Parathyroid adenoma (tissue), 2 donors: ENCODE results near the gene ALDH1A2.

Experiments
- H2AFZ ChIP-seq: fragments of 300-600 bp; sonication (generic); one replicate; pipeline ENCODE4 v1.7.0; 2017; ENCODE audit warnings: antibody characterized with exemption, mild to moderate bottlenecking
- H3K27ac ChIP-seq: fragments of 300-600 bp; sonication (generic); one replicate; pipeline ENCODE4 v1.7.0; 2017
- H3K27me3 ChIP-seq: fragments of 300-600 bp; sonication (generic); one replicate; pipeline ENCODE4 v1.7.0; 2017; ENCODE audit warnings: low read length; ENCODE audit not compliant: control insufficient read depth, insufficient read depth
- H3K36me3 ChIP-seq: fragments of 300-600 bp; sonication (generic); one replicate; pipeline ENCODE4 v1.7.0; 2017; ENCODE audit warnings: low read length; ENCODE audit not compliant: control insufficient read depth, insufficient read depth
- H3K4me1 ChIP-seq: fragments of 300-600 bp; sonication (generic); one replicate; pipeline ENCODE4 v1.7.0; 2017; ENCODE audit warnings: control low read depth
- H3K4me2 ChIP-seq: fragments of 300-600 bp; sonication (generic); one replicate; pipeline ENCODE4 v1.7.0; 2017; ENCODE audit warnings: low read length
- H3K4me3 ChIP-seq: fragments of 300-600 bp; sonication (generic); one replicate; pipeline ENCODE4 v1.7.0; 2017; ENCODE audit warnings: low read depth, low read length
- H3K79me2 ChIP-seq: fragments of 300-600 bp; sonication (generic); one replicate; pipeline ENCODE4 v1.7.0; 2017; ENCODE audit warnings: control low read depth
- H3K9ac ChIP-seq: fragments of 300-600 bp; sonication (generic); one replicate; pipeline ENCODE4 v1.7.0; 2017; ENCODE audit warnings: mild to moderate bottlenecking
- H3K9me3 ChIP-seq: fragments of 300-600 bp; sonication (generic); one replicate; pipeline ENCODE4 v1.7.0; 2017; ENCODE audit warnings: low read length; ENCODE audit not compliant: control insufficient read depth
- TF ChIP-seq, protein P1 (sequence below): fragments of 300-600 bp; sonication (generic); IDR thresholded peaks from one replicate; pipeline ENCODE4 v1.7.0; 2017; ENCODE audit warnings: antibody characterized with exemption, mild to moderate bottlenecking
- donor health status: primary hyperparathyroidism.

The ALDH1A2 gene

DNA sequence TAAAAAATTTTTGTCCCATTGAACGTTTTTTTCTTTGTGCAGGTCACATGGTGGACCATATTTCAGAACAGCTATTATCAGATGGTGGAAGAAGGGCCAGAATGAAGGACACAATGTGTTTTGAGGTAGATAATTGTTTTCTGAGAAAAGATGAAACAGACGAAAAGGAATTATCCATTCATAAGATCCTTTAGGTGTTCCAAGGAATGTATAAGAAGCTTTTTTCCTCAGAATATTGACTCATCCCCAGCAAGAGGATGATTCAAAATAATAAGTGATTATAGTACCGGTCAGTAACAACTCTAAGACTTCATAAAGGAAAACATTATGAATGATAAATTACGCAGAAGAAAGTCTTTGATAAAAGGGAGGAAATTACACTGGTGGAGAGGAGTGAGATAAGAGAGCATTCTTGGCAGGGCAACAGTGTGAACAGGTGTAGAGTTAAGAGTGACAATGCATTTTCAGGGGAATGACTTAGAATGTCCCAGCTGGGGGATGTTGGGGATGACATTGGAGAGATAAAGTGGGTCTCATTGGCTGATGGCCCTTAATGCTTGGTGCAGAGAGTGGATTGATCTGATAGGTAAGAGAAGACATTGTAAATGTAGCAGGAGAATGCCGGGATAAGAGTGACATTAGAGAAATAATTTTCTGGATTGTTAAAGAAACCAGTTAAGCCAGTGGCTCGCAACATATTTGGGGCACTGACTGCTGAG, 45.6 kb upstream of the ALDH1A2 start:
- TF ChIP-seq, protein P1, sequence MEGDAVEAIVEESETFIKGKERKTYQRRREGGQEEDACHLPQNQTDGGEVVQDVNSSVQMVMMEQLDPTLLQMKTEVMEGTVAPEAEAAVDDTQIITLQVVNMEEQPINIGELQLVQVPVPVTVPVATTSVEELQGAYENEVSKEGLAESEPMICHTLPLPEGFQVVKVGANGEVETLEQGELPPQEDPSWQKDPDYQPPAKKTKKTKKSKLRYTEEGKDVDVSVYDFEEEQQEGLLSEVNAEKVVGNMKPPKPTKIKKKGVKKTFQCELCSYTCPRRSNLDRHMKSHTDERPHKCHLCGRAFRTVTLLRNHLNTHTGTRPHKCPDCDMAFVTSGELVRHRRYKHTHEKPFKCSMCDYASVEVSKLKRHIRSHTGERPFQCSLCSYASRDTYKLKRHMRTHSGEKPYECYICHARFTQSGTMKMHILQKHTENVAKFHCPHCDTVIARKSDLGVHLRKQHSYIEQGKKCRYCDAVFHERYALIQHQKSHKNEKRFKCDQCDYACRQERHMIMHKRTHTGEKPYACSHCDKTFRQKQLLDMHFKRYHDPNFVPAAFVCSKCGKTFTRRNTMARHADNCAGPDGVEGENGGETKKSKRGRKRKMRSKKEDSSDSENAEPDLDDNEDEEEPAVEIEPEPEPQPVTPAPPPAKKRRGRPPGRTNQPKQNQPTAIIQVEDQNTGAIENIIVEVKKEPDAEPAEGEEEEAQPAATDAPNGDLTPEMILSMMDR, result no peak
- Histone ChIP-seq H3K27ac (no peak overlapping the region), H2AFZ (no peak overlapping the region), H3K9me3 (no peaks in the 10 kb centered on the region), H3K27me3 (no peaks in the 10 kb centered on the region), H3K4me2 (no peak overlapping the region), H3K9ac (no peak overlapping the region), H3K36me3 (no peaks in the 10 kb centered on the region), H3K4me1 (no peaks in the 10 kb centered on the region), H3K79me2 (no peaks in the 10 kb centered on the region), H3K4me3 (no peak overlapping the region)

DNA sequence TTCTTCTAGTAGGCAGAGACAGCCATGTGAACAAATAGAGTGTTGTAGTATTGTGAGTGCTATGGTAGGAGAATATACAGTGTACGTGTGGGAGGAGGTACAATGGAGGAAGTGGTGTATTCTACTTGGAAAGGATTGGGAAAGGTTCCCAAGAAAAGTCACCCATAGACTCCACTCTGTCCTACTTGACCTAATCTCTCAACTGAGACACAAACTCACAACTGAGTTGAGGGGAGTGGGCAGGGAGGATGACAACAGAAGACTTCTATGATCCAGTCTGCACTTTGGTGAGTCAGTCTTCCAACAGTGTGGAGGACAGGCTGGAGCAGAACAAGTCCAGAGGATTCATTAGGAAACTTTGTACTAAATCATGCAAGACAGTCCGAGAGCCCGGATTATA, 43.9 kb upstream of the ALDH1A2 start:
- H3K27ac ChIP-seq, result no peak overlapping the region
- TF ChIP-seq, protein P1, result no peak
- no peaks in the 10 kb centered on the region for H3K4me1 ChIP-seq
- H3K4me3 ChIP-seq, result no peak overlapping the region
- H3K4me2 ChIP-seq, result no peak overlapping the region
- H3K27me3 ChIP-seq, result no peaks in the 10 kb centered on the region
- H3K9me3 ChIP-seq, result no peaks in the 10 kb centered on the region
- H3K9ac ChIP-seq, result no peak overlapping the region
- H3K79me2 ChIP-seq, result no peaks in the 10 kb centered on the region
- no peaks in the 10 kb centered on the region for H3K36me3 ChIP-seq
- H2AFZ ChIP-seq, result no peak overlapping the region

GRCh38 chr15:58108117-58108516, 42.6 kb upstream of the ALDH1A2 start:
- Histone ChIP-seq H3K27ac (no peak overlapping the region), H3K9ac (no peak overlapping the region), H2AFZ (no peak overlapping the region), H3K79me2 (no peaks in the 10 kb centered on the region), H3K36me3 (no peaks in the 10 kb centered on the region), H3K9me3 (no peaks in the 10 kb centered on the region), H3K4me2 (no peak overlapping the region), H3K27me3 (no peaks in the 10 kb centered on the region), H3K4me1 (no peaks in the 10 kb centered on the region), H3K4me3 (no peak overlapping the region)
- TF ChIP-seq, protein P1, result no peak

DNA sequence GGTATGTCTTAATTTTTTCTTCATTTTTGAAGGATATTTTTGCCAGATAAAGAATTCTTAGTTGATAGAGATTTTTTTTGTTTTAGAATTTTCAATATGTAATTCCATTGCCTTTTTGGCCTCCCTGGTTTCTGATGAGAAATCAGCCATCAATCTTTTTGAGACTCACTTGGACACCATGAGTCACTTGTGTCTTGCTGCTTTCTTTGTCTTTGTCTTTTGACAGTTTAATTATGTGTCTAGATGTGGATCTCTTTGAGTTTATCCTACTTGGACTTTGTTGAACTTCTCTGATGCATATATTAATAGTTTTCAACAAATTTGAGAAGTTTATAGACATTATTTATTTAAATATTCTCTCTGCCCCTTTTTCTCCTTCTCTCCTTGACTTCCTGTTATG, 38.0 kb upstream of the ALDH1A2 start:
- H3K27me3 ChIP-seq, result no peaks in the 10 kb centered on the region
- H3K27ac ChIP-seq, result no peak overlapping the region
- no peak overlapping the region for H2AFZ ChIP-seq
- no peak overlapping the region for H3K4me2 ChIP-seq
- H3K9ac ChIP-seq, result no peak overlapping the region
- H3K9me3 ChIP-seq, result no peaks in the 10 kb centered on the region
- no peaks in the 10 kb centered on the region for H3K79me2 ChIP-seq
- H3K4me3 ChIP-seq, result no peak overlapping the region
- H3K4me1 ChIP-seq, result no peaks in the 10 kb centered on the region
- TF ChIP-seq, protein P1, result no peak
- H3K36me3 ChIP-seq, result no peaks in the 10 kb centered on the region

DNA sequence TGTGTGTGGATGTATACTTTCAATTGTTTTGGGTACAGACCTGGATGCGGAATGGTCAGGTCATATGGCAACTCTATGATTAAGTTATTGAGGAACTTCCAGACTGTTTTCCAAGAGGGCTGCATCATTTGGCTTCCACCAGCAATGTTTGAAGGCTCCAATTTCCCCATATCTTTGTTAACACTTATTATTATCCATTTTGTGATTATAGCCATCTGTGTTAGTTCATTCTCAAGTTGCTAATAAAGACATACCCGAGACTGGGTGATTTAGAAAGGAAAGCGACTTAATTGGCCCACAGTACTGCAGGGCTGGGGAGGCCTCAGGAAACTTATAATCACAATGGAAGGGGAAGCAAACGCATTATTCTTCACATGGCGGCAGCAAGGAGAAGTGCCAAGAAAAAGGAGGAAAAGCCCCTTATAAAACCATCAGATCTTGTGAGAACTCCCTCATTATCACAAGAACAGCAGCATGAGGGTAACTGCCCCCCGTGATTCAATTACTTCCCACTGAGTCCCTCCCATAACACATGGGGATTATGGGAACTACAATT, 31.1 kb upstream of the ALDH1A2 start:
- Histone ChIP-seq H3K9ac (no peak overlapping the region), H3K27me3 (no peaks in the 10 kb centered on the region), H2AFZ (no peak overlapping the region), H3K4me2 (no peak overlapping the region), H3K36me3 (no peaks in the 10 kb centered on the region), H3K9me3 (no peaks in the 10 kb centered on the region), H3K4me3 (no peak overlapping the region), H3K79me2 (no peaks in the 10 kb centered on the region), H3K27ac (no peak overlapping the region), H3K4me1 (no peaks in the 10 kb centered on the region)
- TF ChIP-seq, protein P1, result no peak
